H1 (cell line): Measurements from ENCODE around the gene KLHDC7B. TPM values are rescaled to one million over a fixed set of nuclear protein-coding genes. Genes with fewer than 3 reads are reported as not detected.

Experiments
- CTCF ChIA-PET: fragments of 300-600 bp; sonication (Branson Sonifier 250); formaldehyde crosslinking; loops from one replicate; lab custom pipeline; 2021; ENCODE audit not compliant: partially characterized antibody; lab: Charles Lee
- POLR2A ChIA-PET: fragments of 300-600 bp; sonication (Branson Sonifier 250); formaldehyde crosslinking; loops from one replicate; lab custom pipeline; 2021; ENCODE audit warnings: inconsistent platforms; ENCODE audit not compliant: partially characterized antibody; lab: Charles Lee
- DNase-seq, 2 experiments: peaks; one replicate each; pipeline versions ENCODE4 v3.0.0 to v3.0.0-alpha.2; 2010 to 2022; ENCODE audit warnings: low spot score in 2 of 2, low read depth in 1 of 2, mixed read lengths in 1 of 2
- FAIRE-seq: peaks from 2 replicates; lab custom pipeline; 2011; peaks lifted over from hg19 to GRCh38; lab: Jason Lieb, UNC
- H2AFZ ChIP-seq: 2 replicates; pipeline ENCODE4 v1.8.1; 2012; ENCODE audit warnings: low read length, inconsistent platforms
- H2AK5ac ChIP-seq: 2 replicates; pipeline ENCODE4 v1.6.1; 2013; ENCODE audit warnings: low read depth, low read length
- H2BK120ac ChIP-seq: replicated peaks from 2 replicates; pipeline ENCODE3; 2013; ENCODE audit warnings: low read depth, low read length, inconsistent platforms
- H2BK12ac ChIP-seq: 2 replicates; pipeline ENCODE4 v1.6.1; 2013; ENCODE audit warnings: low read depth, low read length
- H2BK15ac ChIP-seq: 2 replicates; pipeline ENCODE4 v1.6.1; 2013; ENCODE audit warnings: low read length
- H2BK20ac ChIP-seq: 2 replicates; pipeline ENCODE4 v1.6.1; 2013; ENCODE audit warnings: low read length
- H2BK5ac ChIP-seq: 2 replicates; pipeline ENCODE4 v1.6.1; 2013; ENCODE audit warnings: low read depth, low read length
- H3K14ac ChIP-seq: 2 replicates; pipeline ENCODE4 v1.6.1; 2013; ENCODE audit warnings: inconsistent platforms; ENCODE audit not compliant: insufficient read length
- H3K18ac ChIP-seq: 2 replicates; pipeline ENCODE4 v1.6.1; 2013; ENCODE audit warnings: low read length; ENCODE audit errors: extremely low read depth
- H3K23ac ChIP-seq: 2 replicates; pipeline ENCODE4 v1.6.1; 2013; ENCODE audit warnings: inconsistent platforms; ENCODE audit not compliant: insufficient read length
- H3K23me2 ChIP-seq: 2 replicates; pipeline ENCODE4 v1.6.1; 2013; ENCODE audit warnings: low read depth, low read length
- H3K27ac ChIP-seq: 2 replicates; pipeline ENCODE4 v1.6.1; 2011; ENCODE audit warnings: low read depth, low read length, inconsistent platforms
- H3K27me3 ChIP-seq, 4 experiments: replicated peaks in 1 of 4; 1 replicate in 1 of 4; 2 replicates in 3 of 4; pipeline versions ENCODE4 v1.6.1 to v1.8.1; 2011 to 2013; ENCODE audit warnings: low read length in 3 of 4, mild to moderate bottlenecking in 3 of 4, inconsistent platforms in 2 of 4, mixed read lengths in 2 of 4, moderate library complexity in 1 of 4; ENCODE audit not compliant: control insufficient read depth in 3 of 4, insufficient read depth in 3 of 4; ENCODE audit errors: extremely low read depth in 1 of 4
- H3K36me3 ChIP-seq, 4 experiments: 2 replicates each; pipeline versions ENCODE4 v1.6.1 to v1.8.1; 2011 to 2013; ENCODE audit warnings: mild to moderate bottlenecking in 4 of 4, low read length in 3 of 4, moderate library complexity in 2 of 4, control low read depth in 1 of 4, inconsistent platforms in 1 of 4; ENCODE audit not compliant: insufficient read depth in 4 of 4, control insufficient read depth in 2 of 4
- H3K4ac ChIP-seq: replicated peaks from 2 replicates; pipeline ENCODE3; 2013; ENCODE audit warnings: low read length, low read depth, mixed read lengths, inconsistent platforms; ENCODE audit not compliant: insufficient read length
- H3K4me1 ChIP-seq, 4 experiments: replicated peaks in 1 of 4; 1 replicate in 1 of 4; 2 replicates in 3 of 4; pipeline versions ENCODE4 v1.6.1 to v1.8.1; 2011 to 2013; ENCODE audit warnings: low read length in 3 of 4, inconsistent platforms in 2 of 4, mixed read lengths in 1 of 4; ENCODE audit not compliant: insufficient read depth in 4 of 4, control insufficient read depth in 3 of 4
- H3K4me2 ChIP-seq, 2 experiments: 2 replicates each; pipeline versions ENCODE4 v1.6.1 to v1.8.1; 2011 to 2013; ENCODE audit warnings: low read depth in 2 of 2, low read length in 2 of 2, control low read depth in 1 of 2, inconsistent platforms in 1 of 2, mild to moderate bottlenecking in 1 of 2; ENCODE audit not compliant: insufficient read depth in 1 of 2
- H3K4me3 ChIP-seq, 4 experiments: fragments of 200-600, 300-600 bp in 1 of 4; sonication (generic), shearing (Covaris generic), sonication (Bioruptor Twin) in 1 of 4; 2 replicates each; pipeline versions ENCODE4 v1.5.1 to v1.8.1; 2011 to 2016; ENCODE audit warnings: low read length in 4 of 4, low read depth in 3 of 4, control low read depth in 2 of 4, inconsistent platforms in 2 of 4, mild to moderate bottlenecking in 2 of 4, mixed read lengths in 1 of 4, moderate library complexity in 1 of 4; ENCODE audit not compliant: insufficient read depth in 2 of 4; ENCODE audit errors: extremely low read depth in 1 of 4
- H3K56ac ChIP-seq: replicated peaks from 2 replicates; pipeline ENCODE3; 2013; ENCODE audit warnings: low read depth, mild to moderate bottlenecking, mixed read lengths, low read length, inconsistent platforms; ENCODE audit not compliant: insufficient read length
- H3K79me1 ChIP-seq: 2 replicates; pipeline ENCODE4 v1.6.1; 2013; ENCODE audit warnings: low read depth, low read length, control low read depth
- H3K79me2 ChIP-seq, 2 experiments: 2 replicates each; pipeline versions ENCODE4 v1.6.1 to v1.8.1; 2012 to 2013; ENCODE audit warnings: low read length in 2 of 2, mild to moderate bottlenecking in 2 of 2, inconsistent platforms in 1 of 2; ENCODE audit not compliant: insufficient read depth in 2 of 2, control insufficient read depth in 1 of 2
- H3K9ac ChIP-seq, 4 experiments: replicated peaks in 1 of 4; 1 replicate in 1 of 4; 2 replicates in 3 of 4; pipeline versions ENCODE4 v1.6.1 to v1.8.1; 2011 to 2013; ENCODE audit warnings: low read depth in 3 of 4, low read length in 3 of 4, control low read depth in 2 of 4, mild to moderate bottlenecking in 2 of 4, moderate library complexity in 2 of 4, inconsistent platforms in 1 of 4; ENCODE audit errors: extremely low read depth in 1 of 4
- H3K9me3 ChIP-seq, 2 experiments: 2 replicates each; pipeline versions ENCODE4 v1.6.1 to v1.8.1; 2012 to 2013; ENCODE audit warnings: mild to moderate bottlenecking in 2 of 2, moderate library complexity in 2 of 2, control low read depth in 1 of 2, inconsistent platforms in 1 of 2, low read depth in 1 of 2, low read length in 1 of 2, mixed read lengths in 1 of 2; ENCODE audit not compliant: insufficient read depth in 2 of 2
- H4K20me1 ChIP-seq, 2 experiments: replicated peaks in 1 of 2; 2 replicates each; pipeline versions ENCODE3 to v1.8.1; 2011 to 2013; ENCODE audit warnings: inconsistent platforms in 2 of 2, low read length in 2 of 2, mild to moderate bottlenecking in 1 of 2; ENCODE audit not compliant: insufficient read depth in 2 of 2, control insufficient read depth in 1 of 2
- H4K5ac ChIP-seq: 2 replicates; pipeline ENCODE4 v1.6.1; 2013; ENCODE audit warnings: low read length, low read depth, mixed read lengths, inconsistent platforms; ENCODE audit not compliant: insufficient read length
- H4K8ac ChIP-seq: 2 replicates; pipeline ENCODE4 v1.8.0; 2013; ENCODE audit warnings: mild to moderate bottlenecking, moderate library complexity, low read length, inconsistent platforms; ENCODE audit not compliant: insufficient read depth; ENCODE audit errors: extremely low read depth
- H4K91ac ChIP-seq: replicated peaks from 2 replicates; pipeline ENCODE3; 2013; ENCODE audit warnings: low read length, mixed read lengths, inconsistent platforms; ENCODE audit not compliant: insufficient read length
- BCL11A ChIP-seq, 2 experiments: IDR thresholded peaks; one replicate each; pipeline ENCODE4 v1.6.1; 2011; ENCODE audit warnings: low read depth in 2 of 2, low read length in 2 of 2, mild to moderate bottlenecking in 2 of 2
- BRCA1 ChIP-seq: IDR thresholded peaks from 2 replicates; pipeline ENCODE4 v1.6.1; 2012; ENCODE audit warnings: low read depth, low read length, improper control_type of control experiment
- EGR1 ChIP-seq: IDR thresholded peaks from 2 replicates; pipeline ENCODE4 v1.6.1; 2011; ENCODE audit warnings: low read depth, low read length, borderline replicate concordance
- GTF2F1 ChIP-seq: IDR thresholded peaks from 2 replicates; pipeline ENCODE4 v1.6.1; 2012; ENCODE audit warnings: low read depth, low read length, improper control_type of control experiment, borderline replicate concordance
- JUN ChIP-seq: IDR thresholded peaks from 2 replicates; pipeline ENCODE4 v1.6.1; 2011; ENCODE audit warnings: low read depth, mild to moderate bottlenecking, improper control_type of control experiment, low read length
- RNF2 ChIP-seq: fragments of 200-900, 300-1000 bp; sonication (generic); IDR thresholded peaks from 2 replicates; pipeline ENCODE4 v1.7.1; 2016; ENCODE audit warnings: borderline replicate concordance, low read depth, mild to moderate bottlenecking, antibody characterized with exemption, low read length; ENCODE audit not compliant: poor library complexity, severe bottlenecking; ENCODE audit errors: missing control alignments
- SIRT6 ChIP-seq: IDR thresholded peaks from one replicate; pipeline ENCODE4 v1.7.1; 2012; ENCODE audit warnings: low read length, inconsistent platforms
- WGBS, 2 experiments: shearing (Covaris generic) in 1 of 2; methylation state at CpG; one replicate each; pipeline versions ENCODE4 v1.1.6 to v1.1.7; 2013 to 2015; ENCODE audit warnings: low lambda C conversion rate in 2 of 2, mixed read lengths in 2 of 2, inconsistent platforms in 1 of 2, low coverage in 1 of 2, missing lambda C conversion rate in 1 of 2; ENCODE audit not compliant: insufficient replicate concordance in 2 of 2, insufficient coverage in 1 of 2, insufficient read length in 1 of 2; ENCODE audit errors: extremely low coverage in 1 of 2, missing lambda C conversion rate in 1 of 2; 5-methylcytosine and 5-hydroxymethylcytosine counted together
- polyA plus RNA-seq, 7 experiments: library from polyadenylated mRNA; depleted of rRNA in 3 of 7; stranded (reverse) in 5 of 7; unstranded in 2 of 7; fragments of >200 nt in 5 of 7; fragments of 200-250 nt in 2 of 7; gene quantifications; 1 replicate in 5 of 7; 2 replicates in 1 of 7; 4 replicates in 1 of 7; pipeline versions ENCODE4 v1.2.1 to v1.2.3, GENCODE V29; 2011 to 2013; ENCODE audit warnings: missing spikeins in 2 of 7, mixed read lengths in 2 of 7
- total RNA-seq: library from RNA; stranded (reverse); fragmentation: NEBNext Ultra II Directional; extraction: Animal tissue kit (Norgen Biotek cat#: 25700); gene quantifications from 2 replicates; pipeline ENCODE4 v1.2.1, GENCODE V29; 2021
- TF ChIP-seq, protein P1 (sequence below), 3 experiments: IDR thresholded peaks; 1 replicate in 2 of 3; 2 replicates in 1 of 3; pipeline versions ENCODE4 v1.5.1 to v1.6.1; 2011; ENCODE audit warnings: low read length in 3 of 3, mild to moderate bottlenecking in 3 of 3, inconsistent platforms in 2 of 3, low read depth in 1 of 3, moderate library complexity in 1 of 3; ENCODE audit not compliant: insufficient read depth in 1 of 3; ENCODE audit errors: control extremely low read depth in 1 of 3
- TF ChIP-seq, protein P2 (sequence below): IDR thresholded peaks from 2 replicates; pipeline ENCODE4 v1.6.1; 2011; ENCODE audit warnings: low read depth, mild to moderate bottlenecking, low read length; ENCODE audit not compliant: insufficient read depth

Gene KLHDC7B
- total and polyA plus RNA-seq, 2 of the 8 experiments (the other 6 are each of a cell fraction or from before 2014, with no cell fraction given) = not detected

DNA sequence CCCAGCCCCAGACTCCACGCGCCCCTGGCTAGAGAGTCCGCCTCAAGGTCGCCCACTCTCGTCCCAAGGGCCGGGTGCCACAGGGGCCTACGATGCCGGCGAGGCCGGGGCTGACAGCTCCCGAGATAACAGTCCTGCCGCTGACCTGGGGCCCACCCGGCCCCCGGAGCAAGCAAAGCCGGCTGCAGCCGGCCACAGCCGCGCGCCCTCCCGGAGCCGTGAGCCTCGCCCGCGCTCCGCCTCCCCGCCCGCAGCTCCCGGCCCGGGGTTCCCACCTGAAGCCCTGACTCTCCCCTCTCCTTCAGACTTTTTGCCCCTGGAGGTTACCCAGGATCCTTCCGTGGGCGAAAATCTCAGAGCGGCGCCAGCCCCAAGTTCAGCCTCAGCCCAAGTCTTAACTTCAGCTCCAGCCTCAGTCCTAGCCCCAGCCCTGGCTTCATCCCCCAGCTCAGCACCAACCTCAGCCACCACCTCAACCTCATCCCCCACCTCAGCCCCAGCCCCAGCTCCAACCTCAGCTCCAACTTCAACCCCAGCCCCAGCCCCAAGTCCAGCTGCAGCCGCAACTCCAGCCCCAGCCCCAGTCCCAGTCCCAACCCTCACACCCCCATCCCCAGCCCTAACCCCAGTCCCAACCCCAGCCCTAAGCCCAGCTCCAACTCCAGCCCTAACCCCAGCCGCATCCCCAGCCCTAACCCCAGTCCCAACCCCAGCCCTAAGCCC is 1.7 kb downstream of the KLHDC7B start:
- no peak overlapping the region for H3K9ac ChIP-seq
- 88% methylated on average over 21 of the region's 35 CpGs; no CpG with 5 or more reads in 1 of the 2 experiments for WGBS, 2 experiments
- TF ChIP-seq SIRT6 (no peak), BCL11A (IDR thresholded peaks at IDR 0.05; ENCODE audit: low read depth in 2 of 2, low read length in 2 of 2) (no peak), EGR1 (no peak), BRCA1 (no peak), GTF2F1 (no peak), JUN (no peak), RNF2 (no peak)
- TF ChIP-seq, protein P1, sequence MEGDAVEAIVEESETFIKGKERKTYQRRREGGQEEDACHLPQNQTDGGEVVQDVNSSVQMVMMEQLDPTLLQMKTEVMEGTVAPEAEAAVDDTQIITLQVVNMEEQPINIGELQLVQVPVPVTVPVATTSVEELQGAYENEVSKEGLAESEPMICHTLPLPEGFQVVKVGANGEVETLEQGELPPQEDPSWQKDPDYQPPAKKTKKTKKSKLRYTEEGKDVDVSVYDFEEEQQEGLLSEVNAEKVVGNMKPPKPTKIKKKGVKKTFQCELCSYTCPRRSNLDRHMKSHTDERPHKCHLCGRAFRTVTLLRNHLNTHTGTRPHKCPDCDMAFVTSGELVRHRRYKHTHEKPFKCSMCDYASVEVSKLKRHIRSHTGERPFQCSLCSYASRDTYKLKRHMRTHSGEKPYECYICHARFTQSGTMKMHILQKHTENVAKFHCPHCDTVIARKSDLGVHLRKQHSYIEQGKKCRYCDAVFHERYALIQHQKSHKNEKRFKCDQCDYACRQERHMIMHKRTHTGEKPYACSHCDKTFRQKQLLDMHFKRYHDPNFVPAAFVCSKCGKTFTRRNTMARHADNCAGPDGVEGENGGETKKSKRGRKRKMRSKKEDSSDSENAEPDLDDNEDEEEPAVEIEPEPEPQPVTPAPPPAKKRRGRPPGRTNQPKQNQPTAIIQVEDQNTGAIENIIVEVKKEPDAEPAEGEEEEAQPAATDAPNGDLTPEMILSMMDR (IDR thresholded peaks at IDR 0.05; ENCODE audit: control extremely low read depth in 1 of 3, insufficient read depth in 1 of 3, low read depth in 1 of 3, low read length in 3 of 3) = no peak
- TF ChIP-seq, protein P2, sequence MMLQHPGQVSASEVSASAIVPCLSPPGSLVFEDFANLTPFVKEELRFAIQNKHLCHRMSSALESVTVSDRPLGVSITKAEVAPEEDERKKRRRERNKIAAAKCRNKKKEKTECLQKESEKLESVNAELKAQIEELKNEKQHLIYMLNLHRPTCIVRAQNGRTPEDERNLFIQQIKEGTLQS = no peak

More for the DNA sequence above, 1.7 kb downstream of the KLHDC7B start:
- Histone ChIP-seq H3K4me3 (no peak overlapping the region), H3K23me2 (no peaks in the 10 kb centered on the region), H3K9me3 (no peaks in the 10 kb centered on the region), H2BK12ac (no peak overlapping the region), H4K8ac (no peak overlapping the region; the same call in 1 of the 2 replicates), H3K18ac (no peak overlapping the region), H2BK20ac (no peak overlapping the region), H3K27me3 (peaks cover 0 to 13% (median 7%) of the 10 kb centered on the region in 4 experiments; a peak in 5 of 7 replicates), H4K5ac (no peak overlapping the region), H2BK120ac (no peak overlapping the region), H3K79me1 (no peaks in the 10 kb centered on the region), H3K4me1 (peaks cover 0 to 5% (median 1%) of the 10 kb centered on the region in 4 experiments; a peak in 2 of 7 replicates), H2AFZ (no peak overlapping the region), H3K79me2 (no peaks in the 10 kb centered on the region), H3K36me3 (no peaks in the 10 kb centered on the region), H3K27ac (no peak overlapping the region), H3K4ac (no peak overlapping the region), H4K20me1 (no peaks in the 10 kb centered on the region), H2AK5ac (no peak overlapping the region), H3K4me2 (no peak overlapping the region), H2BK5ac (no peak overlapping the region; the same call in 1 of the 2 replicates), H3K14ac (no peak overlapping the region), H3K23ac (no peak overlapping the region), H3K56ac (no peak overlapping the region), H4K91ac (no peak overlapping the region), H2BK15ac (no peak overlapping the region)
- POLR2A ChIA-PET = interaction anchor here (1.1 kb wide), 1 partner anchor 22 kb away, joined by 4 read pairs; the partner anchor contains the start of gene SCO2
- CTCF ChIA-PET = interaction anchor here (0.7 to 2.5 kb wide), 12 partner anchors 9 to 336 kb away, joined by 3 to 9 read pairs (median 4); partner anchors contain the start of genes SCO2 and SYCE3
- FAIRE-seq (no peak), DNase-seq (no peak)
